ENCODE measurements around the gene SLC6A20. TPM values are rescaled to one million over a fixed set of nuclear protein-coding genes. Genes with fewer than 3 reads are reported as not detected.
A peak's percentile ranks its signal among the peaks of the same experiment; 100 is the strongest.

Gene SLC6A20
- total RNA-seq, 1 donor from 2014 or later = not detected

GRCh38 chr3:45814322-45814721 is 18.0 kb upstream of the SLC6A20 start:
- intact Hi-C loops (cut with micrococcal nuclease) = no loop called here
- ChIA-PET POLR2A (no interaction called here), CTCF (no interaction called here)
- H3K36me3 Mint-ChIP-seq (ENCODE audit: low read depth) = no peaks in the 10 kb centered on the region
- H3K4me1 Mint-ChIP-seq = peaks cover 23% of the 10 kb centered on the region
- H3K27ac Mint-ChIP-seq = no peak overlapping the region
- peak; percentile 49 for ATAC-seq (ENCODE audit: low read depth)
- DNase-seq = no peak
- no peak for TF ChIP-seq CTCF (IDR thresholded peaks at IDR 0.05)
- no peaks in the 10 kb centered on the region for H3K27me3 Mint-ChIP-seq
- peaks cover 4% of the 10 kb centered on the region for H3K9me3 Mint-ChIP-seq
- H3K4me3 Mint-ChIP-seq = no peak overlapping the region

- ChIA-PET CTCF (interaction anchor here (0.6 kb wide), 1 partner anchor 296 kb away, joined by 3 read pairs; no protein-coding TSS in a partner anchor), POLR2A (no interaction called here)
- Mint-ChIP-seq H3K4me3 (no peak overlapping the region), H3K9me3 (no peaks in the 10 kb centered on the region), H3K27ac (no peak overlapping the region), H3K27me3 (no peaks in the 10 kb centered on the region), H3K36me3 (ENCODE audit: low read depth) (no peaks in the 10 kb centered on the region), H3K4me1 (no peaks in the 10 kb centered on the region)
- DNase-seq = no peak
- ATAC-seq (ENCODE audit: low read depth) = no peak
- no peak for TF ChIP-seq CTCF (IDR thresholded peaks at IDR 0.05)
- intact Hi-C loops (cut with micrococcal nuclease) = no loop called here
Observed at GRCh38 chr3:45807681-45808540, 11.6 kb upstream of the SLC6A20 start.

- Mint-ChIP-seq H3K36me3 (ENCODE audit: low read depth) (no peaks in the 10 kb centered on the region), H3K4me1 (no peaks in the 10 kb centered on the region), H3K27me3 (no peaks in the 10 kb centered on the region), H3K27ac (no peak overlapping the region), H3K4me3 (no peak overlapping the region), H3K9me3 (no peaks in the 10 kb centered on the region)
- TF ChIP-seq CTCF (IDR thresholded peaks at IDR 0.05) = no peak
- DNase-seq (no peak), ATAC-seq (ENCODE audit: low read depth) (no peak)
- ChIA-PET POLR2A (no interaction called here), CTCF (no interaction called here)
- intact Hi-C loops (cut with micrococcal nuclease) = no loop called here
Observed at GRCh38 chr3:45807133-45807532, 10.8 kb upstream of the SLC6A20 start.

- intact Hi-C loops (cut with micrococcal nuclease) = no loop called here
- Mint-ChIP-seq H3K4me1 (no peaks in the 10 kb centered on the region), H3K27ac (no peak overlapping the region), H3K9me3 (no peaks in the 10 kb centered on the region), H3K4me3 (no peak overlapping the region), H3K27me3 (no peaks in the 10 kb centered on the region), H3K36me3 (ENCODE audit: low read depth) (no peaks in the 10 kb centered on the region)
- CTCF ChIA-PET = no interaction called here
- POLR2A ChIA-PET = no interaction called here
- DNase-seq (no peak), ATAC-seq (ENCODE audit: low read depth) (no peak)
- no peak for TF ChIP-seq CTCF (IDR thresholded peaks at IDR 0.05)
Observed at GRCh38 chr3:45806072-45806471, 9.7 kb upstream of the SLC6A20 start.

GRCh38 chr3:45803252-45803935 is 7.1 kb upstream of the SLC6A20 start:
- intact Hi-C loops (cut with micrococcal nuclease) = no loop called here
- Mint-ChIP-seq H3K4me1 (no peaks in the 10 kb centered on the region), H3K27ac (no peak overlapping the region), H3K27me3 (peaks cover 15% of the 10 kb centered on the region), H3K9me3 (no peaks in the 10 kb centered on the region), H3K4me3 (no peak overlapping the region), H3K36me3 (ENCODE audit: low read depth) (no peaks in the 10 kb centered on the region)
- CTCF ChIA-PET = no interaction called here
- ATAC-seq (ENCODE audit: low read depth) (no peak), DNase-seq (no peak)
- POLR2A ChIA-PET = no interaction called here
- TF ChIP-seq CTCF (IDR thresholded peaks at IDR 0.05) = no peak
